ENCODE results near the gene PHLDB2. TPM values are rescaled to one million over a fixed set of nuclear protein-coding genes. Genes with fewer than 3 reads are reported as not detected.

Gene PHLDB2
- polyA plus RNA-seq, 4 donors, result 1.1 to 17.8 (median 4.5) TPM

DNA sequence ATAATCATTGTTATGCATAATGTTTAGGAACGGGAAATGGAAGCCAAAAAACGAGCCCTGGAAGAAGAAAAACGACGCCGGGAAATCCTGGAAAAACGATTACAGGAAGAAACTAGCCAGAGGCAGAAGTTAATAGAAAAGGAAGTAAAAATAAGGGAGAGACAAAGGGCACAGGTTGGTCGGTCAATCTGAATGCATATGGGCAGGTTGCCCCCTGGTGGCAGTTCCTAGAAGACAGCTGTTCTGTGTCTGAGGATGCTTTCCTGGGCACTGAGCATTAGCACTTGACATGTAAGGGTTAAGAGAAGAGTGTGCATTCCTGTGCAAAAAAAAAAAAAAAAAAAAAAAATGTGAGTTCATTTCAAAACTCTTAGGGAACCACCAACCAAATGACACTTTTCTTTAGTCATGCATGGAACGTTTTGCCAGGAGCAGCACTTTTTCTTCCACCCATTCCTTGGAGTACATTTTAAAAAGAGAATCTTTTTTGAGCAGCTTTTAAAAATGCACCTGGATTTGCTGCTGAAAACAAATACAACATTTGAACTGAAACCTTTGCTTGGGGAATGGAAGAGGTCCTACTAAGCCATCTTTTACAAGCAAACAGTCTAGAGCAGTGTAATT is 108.7 kb downstream of the PHLDB2 start:
- Histone ChIP-seq H3K4me1 (ENCODE audit: control insufficient read depth in 3 of 3, insufficient read depth in 2 of 3, low read depth in 1 of 3, low read length in 2 of 3) (peaks cover 0 to 6% (median 0%) of the 10 kb centered on the region in 3 donors), H3K9me3 (ENCODE audit: control insufficient read depth in 2 of 2, insufficient read depth in 1 of 2, low read depth in 1 of 2, low read length in 1 of 2) (no peaks in the 10 kb centered on the region), H3K27me3 (ENCODE audit: control insufficient read depth in 3 of 3, insufficient read depth in 3 of 3, low read length in 3 of 3) (no peaks in the 10 kb centered on the region), H3K27ac (ENCODE audit: low read depth in 1 of 3, low read length in 2 of 3) (peak overlapping the region in 1 of 3 donors; percentile 53), H3K4me3 (ENCODE audit: low read depth in 1 of 3, low read length in 3 of 3) (no peak overlapping the region), H3K36me3 (ENCODE audit: control insufficient read depth in 3 of 3, insufficient read depth in 2 of 3, low read depth in 1 of 3, low read length in 3 of 3) (peaks cover 0 to 2% (median 2%) of the 10 kb centered on the region in 3 donors)
- DNase-seq, result peak; percentile 85 to 86
- FAIRE-seq, result peak; percentile 10
- 10 to 11% (median 10%) methylated on average over 8 of the region's 8 CpGs for WGBS, 3 donors

- FAIRE-seq (peak; percentile 19), DNase-seq (no peak)
- Histone ChIP-seq H3K27ac (ENCODE audit: low read depth in 1 of 3, low read length in 2 of 3) (no peak overlapping the region), H3K36me3 (ENCODE audit: control insufficient read depth in 3 of 3, insufficient read depth in 2 of 3, low read depth in 1 of 3, low read length in 3 of 3) (peaks cover 0 to 2% (median 0%) of the 10 kb centered on the region in 3 donors), H3K9me3 (ENCODE audit: control insufficient read depth in 2 of 2, insufficient read depth in 1 of 2, low read depth in 1 of 2, low read length in 1 of 2) (no peaks in the 10 kb centered on the region), H3K27me3 (ENCODE audit: control insufficient read depth in 3 of 3, insufficient read depth in 3 of 3, low read length in 3 of 3) (no peaks in the 10 kb centered on the region), H3K4me3 (ENCODE audit: low read depth in 1 of 3, low read length in 3 of 3) (no peak overlapping the region), H3K4me1 (ENCODE audit: control insufficient read depth in 3 of 3, insufficient read depth in 2 of 3, low read depth in 1 of 3, low read length in 2 of 3) (peaks cover 0 to 6% (median 0%) of the 10 kb centered on the region in 3 donors)
- WGBS, 3 donors, result 45 to 63% (median 61%) methylated on average over 5 of the region's 5 CpGs
Observed at GRCh38 chr3:111968319-111969054, 109.4 kb downstream of the PHLDB2 start.

DNA sequence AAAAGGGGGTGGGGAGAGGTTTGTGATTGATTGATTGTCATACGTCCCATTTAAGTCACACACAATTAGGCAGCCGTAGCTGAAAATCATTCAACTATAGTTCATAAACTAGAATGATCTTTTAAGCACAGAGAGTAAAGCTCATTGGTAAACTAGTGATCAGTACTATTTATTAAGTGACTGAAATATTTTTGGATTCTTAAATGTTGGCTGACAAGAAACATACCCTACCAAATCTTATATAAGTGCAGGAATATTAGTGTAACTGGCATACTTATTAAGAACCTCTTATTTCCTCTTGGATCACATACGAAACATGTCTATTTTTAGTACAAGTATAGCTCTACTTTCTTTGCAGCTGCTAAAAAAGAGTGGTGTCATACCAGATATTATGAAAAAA is 111.3 kb downstream of the PHLDB2 start:
- 84 to 95% (median 91%) methylated on average over 3 of the region's 3 CpGs for WGBS, 3 donors
- H3K27me3 ChIP-seq (ENCODE audit: control insufficient read depth in 3 of 3, insufficient read depth in 3 of 3, low read length in 3 of 3), result no peaks in the 10 kb centered on the region
- H3K4me3 ChIP-seq (ENCODE audit: low read depth in 1 of 3, low read length in 3 of 3), result no peak overlapping the region
- no peaks in the 10 kb centered on the region for H3K9me3 ChIP-seq (ENCODE audit: control insufficient read depth in 2 of 2, insufficient read depth in 1 of 2, low read depth in 1 of 2, low read length in 1 of 2)
- FAIRE-seq (no peak), DNase-seq (no peak)
- H3K27ac ChIP-seq (ENCODE audit: low read depth in 1 of 3, low read length in 2 of 3), result no peak overlapping the region
- peaks cover 0 to 6% (median 0%) of the 10 kb centered on the region in 3 donors for H3K4me1 ChIP-seq (ENCODE audit: control insufficient read depth in 3 of 3, insufficient read depth in 2 of 3, low read depth in 1 of 3, low read length in 2 of 3)
- peaks cover 0 to 2% (median 0%) of the 10 kb centered on the region in 3 donors for H3K36me3 ChIP-seq (ENCODE audit: control insufficient read depth in 3 of 3, insufficient read depth in 2 of 3, low read depth in 1 of 3, low read length in 3 of 3)

DNA sequence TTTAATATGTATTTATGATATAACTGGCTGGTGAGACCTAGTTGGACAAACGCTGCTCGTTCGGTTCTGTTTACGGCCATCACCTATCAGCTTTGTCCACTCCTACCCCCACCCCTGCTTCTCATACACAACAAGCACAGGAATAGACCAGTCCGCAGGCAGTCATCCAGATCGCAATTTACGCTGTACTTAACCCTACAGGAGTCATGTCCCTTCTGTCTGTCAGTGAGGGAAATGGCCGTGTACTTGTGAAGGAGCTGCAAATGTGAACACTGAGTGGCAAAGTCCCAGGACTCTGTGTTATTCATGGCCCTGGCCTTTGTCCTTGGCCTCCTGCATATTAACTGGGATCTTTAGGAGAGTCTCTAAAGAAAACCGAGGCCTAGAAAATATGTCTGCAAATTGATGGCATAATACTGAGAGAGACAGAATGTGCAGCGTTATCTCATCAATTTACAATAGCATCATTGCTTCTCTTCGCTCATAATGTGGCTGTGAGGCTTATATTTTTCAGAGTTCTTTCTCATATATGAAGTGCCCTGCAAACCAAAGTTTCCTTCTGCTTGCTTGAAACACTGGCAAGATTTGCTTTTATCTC is 112.6 kb downstream of the PHLDB2 start:
- H3K36me3 ChIP-seq (ENCODE audit: control insufficient read depth in 3 of 3, insufficient read depth in 2 of 3, low read depth in 1 of 3, low read length in 3 of 3), result peaks cover 0 to 2% (median 0%) of the 10 kb centered on the region in 3 donors
- no peak overlapping the region for H3K27ac ChIP-seq (ENCODE audit: low read depth in 1 of 3, low read length in 2 of 3)
- H3K4me1 ChIP-seq (ENCODE audit: control insufficient read depth in 3 of 3, insufficient read depth in 2 of 3, low read depth in 1 of 3, low read length in 2 of 3), result peaks cover 0 to 6% (median 0%) of the 10 kb centered on the region in 3 donors
- no peaks in the 10 kb centered on the region for H3K9me3 ChIP-seq (ENCODE audit: control insufficient read depth in 2 of 2, insufficient read depth in 1 of 2, low read depth in 1 of 2, low read length in 1 of 2)
- no peak overlapping the region for H3K4me3 ChIP-seq (ENCODE audit: low read depth in 1 of 3, low read length in 3 of 3)
- no peak for DNase-seq
- no peak for FAIRE-seq
- H3K27me3 ChIP-seq (ENCODE audit: control insufficient read depth in 3 of 3, insufficient read depth in 3 of 3, low read length in 3 of 3), result no peaks in the 10 kb centered on the region
- 84 to 87% (median 85%) methylated on average over 11 of the region's 11 CpGs for WGBS, 3 donors

DNA sequence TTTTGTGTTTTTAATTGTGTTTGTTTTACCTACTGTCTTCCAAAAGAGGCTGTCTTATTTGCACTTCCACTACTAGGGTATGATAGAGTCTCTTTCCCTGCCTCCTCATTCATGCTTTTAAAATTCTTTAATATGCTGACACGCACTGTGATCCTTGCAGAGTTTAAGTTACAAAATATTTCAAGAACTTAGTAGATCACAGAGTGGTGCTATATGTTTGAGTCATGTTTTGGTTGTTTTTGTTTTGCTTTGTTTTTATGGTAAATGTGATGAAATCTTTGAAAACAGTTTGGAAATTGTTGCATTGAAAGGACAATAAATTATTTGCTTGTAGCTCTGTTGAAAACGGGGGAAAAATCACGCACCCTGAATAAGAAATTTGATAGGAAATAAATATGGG is 113.8 kb downstream of the PHLDB2 start:
- peaks cover 0 to 2% (median 0%) of the 10 kb centered on the region in 3 donors for H3K36me3 ChIP-seq (ENCODE audit: control insufficient read depth in 3 of 3, insufficient read depth in 2 of 3, low read depth in 1 of 3, low read length in 3 of 3)
- no peaks in the 10 kb centered on the region for H3K4me1 ChIP-seq (ENCODE audit: control insufficient read depth in 3 of 3, insufficient read depth in 2 of 3, low read depth in 1 of 3, low read length in 2 of 3)
- H3K4me3 ChIP-seq (ENCODE audit: low read depth in 1 of 3, low read length in 3 of 3), result no peak overlapping the region
- WGBS, 3 donors, result 68 to 95% (median 80%) methylated on average over 3 of the region's 3 CpGs
- FAIRE-seq (no peak), DNase-seq (no peak)
- H3K27ac ChIP-seq (ENCODE audit: low read depth in 1 of 3, low read length in 2 of 3), result no peak overlapping the region
- no peaks in the 10 kb centered on the region for H3K27me3 ChIP-seq (ENCODE audit: control insufficient read depth in 3 of 3, insufficient read depth in 3 of 3, low read length in 3 of 3)
- no peaks in the 10 kb centered on the region for H3K9me3 ChIP-seq (ENCODE audit: control insufficient read depth in 2 of 2, insufficient read depth in 1 of 2, low read depth in 1 of 2, low read length in 1 of 2)

- FAIRE-seq (no peak), DNase-seq (no peak)
- Histone ChIP-seq H3K27me3 (ENCODE audit: control insufficient read depth in 3 of 3, insufficient read depth in 3 of 3, low read length in 3 of 3) (no peaks in the 10 kb centered on the region), H3K36me3 (ENCODE audit: control insufficient read depth in 3 of 3, insufficient read depth in 2 of 3, low read depth in 1 of 3, low read length in 3 of 3) (peaks cover 0 to 2% (median 0%) of the 10 kb centered on the region in 3 donors), H3K27ac (ENCODE audit: low read depth in 1 of 3, low read length in 2 of 3) (no peak overlapping the region), H3K9me3 (ENCODE audit: control insufficient read depth in 2 of 2, insufficient read depth in 1 of 2, low read depth in 1 of 2, low read length in 1 of 2) (no peaks in the 10 kb centered on the region), H3K4me1 (ENCODE audit: control insufficient read depth in 3 of 3, insufficient read depth in 2 of 3, low read depth in 1 of 3, low read length in 2 of 3) (no peaks in the 10 kb centered on the region), H3K4me3 (ENCODE audit: low read depth in 1 of 3, low read length in 3 of 3) (no peak overlapping the region)
- 75 to 93% (median 88%) methylated on average over 2 of the region's 2 CpGs for WGBS, 3 donors
Observed at GRCh38 chr3:111975131-111975530, 116.1 kb downstream of the PHLDB2 start.

- 51 to 73% (median 64%) methylated on average over 2 of the region's 2 CpGs for WGBS, 3 donors
- peaks cover 0 to 3% (median 0%) of the 10 kb centered on the region in 3 donors for H3K36me3 ChIP-seq (ENCODE audit: control insufficient read depth in 3 of 3, insufficient read depth in 2 of 3, low read depth in 1 of 3, low read length in 3 of 3)
- H3K9me3 ChIP-seq (ENCODE audit: control insufficient read depth in 2 of 2, insufficient read depth in 1 of 2, low read depth in 1 of 2, low read length in 1 of 2), result no peaks in the 10 kb centered on the region
- H3K27ac ChIP-seq (ENCODE audit: low read depth in 1 of 3, low read length in 2 of 3), result no peak overlapping the region
- peaks cover 0 to 6% (median 4%) of the 10 kb centered on the region in 3 donors for H3K4me1 ChIP-seq (ENCODE audit: control insufficient read depth in 3 of 3, insufficient read depth in 2 of 3, low read depth in 1 of 3, low read length in 2 of 3)
- FAIRE-seq (no peak), DNase-seq (no peak)
- H3K4me3 ChIP-seq (ENCODE audit: low read depth in 1 of 3, low read length in 3 of 3), result no peak overlapping the region
- no peaks in the 10 kb centered on the region for H3K27me3 ChIP-seq (ENCODE audit: control insufficient read depth in 3 of 3, insufficient read depth in 3 of 3, low read length in 3 of 3)
Observed at GRCh38 chr3:111976254-111976653, 117.2 kb downstream of the PHLDB2 start.

DNA sequence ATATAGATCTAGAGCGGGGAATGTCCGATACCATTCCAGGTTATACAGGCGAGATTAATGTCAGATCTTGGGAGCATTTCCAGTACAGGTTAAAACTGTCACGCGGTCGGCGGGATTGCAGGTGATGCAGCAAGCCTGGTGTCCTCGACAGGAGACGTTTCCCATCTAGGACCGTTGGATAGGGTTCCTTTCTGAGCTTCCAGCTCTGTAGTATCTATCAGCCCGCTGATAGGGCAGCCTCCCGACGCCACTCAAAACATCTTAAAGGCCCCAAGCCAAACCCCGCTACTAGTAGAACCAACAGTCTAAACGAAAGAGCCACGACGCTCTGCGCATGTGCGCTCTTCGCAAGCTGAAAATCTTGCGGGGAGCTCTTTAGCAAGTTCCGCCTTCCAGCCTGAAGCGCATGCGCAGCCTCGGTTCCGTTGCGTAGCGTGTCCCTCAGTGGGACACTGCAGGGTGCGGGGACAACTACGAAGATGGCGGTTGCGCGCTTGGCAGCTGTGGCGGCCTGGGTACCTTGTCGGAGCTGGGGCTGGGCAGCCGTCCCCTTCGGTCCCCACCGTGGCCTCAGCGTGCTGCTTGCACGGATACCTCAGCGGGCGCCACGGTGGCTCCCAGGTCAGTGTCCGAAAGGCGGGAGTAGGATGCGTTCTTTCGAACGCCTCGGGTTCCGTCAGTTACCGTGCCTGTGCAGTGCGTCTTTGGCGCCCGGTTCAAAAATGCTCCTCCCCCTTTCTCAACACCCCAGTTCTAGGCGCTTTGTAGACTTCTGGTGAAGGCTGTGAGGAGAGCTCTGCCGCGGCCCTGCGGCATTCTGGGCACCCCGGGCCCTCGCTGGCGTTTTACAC is 119.7 kb downstream of the PHLDB2 start, which contains the start of gene ABHD10:
Gene ABHD10 (plus strand): TSS at position 444 of the 851 bp plus-strand sequence. CDS start 36 bp downstream, at position 480.
- DNase-seq (peak; percentile 99), FAIRE-seq (no peak)
- Histone ChIP-seq H3K4me1 (ENCODE audit: control insufficient read depth in 3 of 3, insufficient read depth in 2 of 3, low read depth in 1 of 3, low read length in 2 of 3) (peaks cover 0 to 8% (median 6%) of the 10 kb centered on the region in 3 donors), H3K4me3 (ENCODE audit: low read depth in 1 of 3, low read length in 3 of 3) (peak within 1 kb of the TSS; percentile 69 to 93 (median 81)), H3K9me3 (ENCODE audit: control insufficient read depth in 2 of 2, insufficient read depth in 1 of 2, low read depth in 1 of 2, low read length in 1 of 2) (no peaks in the 10 kb centered on the region), H3K27me3 (ENCODE audit: control insufficient read depth in 3 of 3, insufficient read depth in 3 of 3, low read length in 3 of 3) (no peaks in the 10 kb centered on the region), H3K27ac (ENCODE audit: low read depth in 1 of 3, low read length in 2 of 3) (peak within 1 kb of the TSS; percentile 70 to 98 (median 76)), H3K36me3 (ENCODE audit: control insufficient read depth in 3 of 3, insufficient read depth in 2 of 3, low read depth in 1 of 3, low read length in 3 of 3) (peaks cover 0 to 3% (median 0%) of the 10 kb centered on the region in 3 donors)
- 1 to 4% (median 3%) methylated on average over 61 of the region's 61 CpGs for WGBS, 3 donors
